IPS DF 4.7 (cell line): ENCODE data around the gene BCL6.

Experiments used
- DNase-seq: peaks from one replicate; pipeline ENCODE4 v3.0.0-alpha.2; 2013; ENCODE audit warnings: low spot score; ENCODE audit errors: extremely low read depth

Gene BCL6

DNA sequence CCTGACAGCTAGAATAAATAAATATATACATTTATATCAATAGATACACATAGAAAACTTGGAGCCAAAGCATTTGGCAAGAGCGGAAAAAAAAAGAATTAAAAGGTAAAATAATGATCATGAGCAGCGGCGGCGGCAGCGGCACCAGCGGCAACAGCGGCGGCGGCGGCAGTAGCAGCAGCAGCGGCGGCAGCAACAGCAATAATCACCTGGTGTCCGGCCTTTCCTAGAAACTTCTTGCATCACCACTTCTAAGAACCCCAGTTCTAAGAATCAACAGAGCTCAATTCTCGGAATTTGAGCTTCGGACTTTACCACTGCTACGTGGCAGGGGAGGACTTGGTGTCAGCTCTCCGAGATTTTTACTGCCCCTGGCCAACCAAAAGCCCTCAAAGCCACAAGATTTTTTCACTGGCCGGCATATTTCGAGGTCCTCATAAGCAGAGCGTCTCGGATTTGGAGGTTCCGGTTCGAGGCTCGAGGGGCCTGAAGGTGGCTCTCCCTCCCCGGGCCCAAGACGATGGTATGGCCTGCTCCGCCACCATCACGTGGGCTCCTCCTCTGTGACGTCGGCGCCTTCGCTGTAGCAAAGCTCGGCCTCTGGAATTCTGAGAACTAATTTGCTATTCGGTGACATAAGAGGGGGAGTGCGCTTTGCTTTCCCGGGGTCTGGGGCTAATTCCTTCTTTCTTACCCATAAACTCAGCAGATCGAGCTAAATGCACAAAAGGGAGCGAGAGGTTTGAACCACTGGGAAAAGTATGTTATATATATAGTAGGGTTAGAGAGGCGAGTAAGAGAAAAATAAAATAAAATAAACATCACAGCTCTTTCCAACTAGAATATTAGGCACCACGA is at the start of gene BCL6:
Gene BCL6, minus strand, starts transcription at position 268 of the 858 bp plus-strand sequence. CDS start 11,775 bp downstream, outside the sequence.
- DNase-seq = no peak

- no peak for DNase-seq
These were observed 49.5 kb upstream of the BCL6 start for GRCh38 chr3:187794731-187795130.

DNA sequence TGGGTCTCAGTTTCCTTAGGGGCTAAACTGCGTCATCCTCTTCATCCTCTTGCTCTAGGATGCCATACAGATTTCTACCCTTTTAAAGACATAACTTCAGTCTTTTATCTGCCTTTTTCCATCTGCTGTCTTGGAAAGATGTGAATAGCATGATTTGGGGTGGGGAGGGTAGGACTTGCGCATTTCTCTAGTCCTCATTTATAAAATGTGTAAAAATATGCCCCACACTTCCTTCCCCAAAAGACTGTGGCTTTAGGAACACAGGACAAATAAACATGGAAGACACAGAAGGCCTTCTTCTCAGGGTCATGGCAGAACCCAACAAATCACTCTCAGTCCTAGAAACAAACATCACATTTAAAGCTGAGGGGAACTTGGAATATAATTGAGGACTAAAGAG is 48.4 kb upstream of the BCL6 start:
- no peak for DNase-seq

- no peak for DNase-seq
These were observed 47.3 kb upstream of the BCL6 start for GRCh38 chr3:187792521-187792920.

GRCh38 chr3:187789872-187790271 is 44.6 kb upstream of the BCL6 start:
- DNase-seq = no peak

- no peak for DNase-seq
These were observed 44.0 kb upstream of the BCL6 start for GRCh38 chr3:187788984-187789857.

GRCh38 chr3:187783098-187783497 is 37.8 kb upstream of the BCL6 start:
- DNase-seq = no peak

- DNase-seq = no peak
These were observed 36.7 kb upstream of the BCL6 start for GRCh38 chr3:187782006-187782405.

DNA sequence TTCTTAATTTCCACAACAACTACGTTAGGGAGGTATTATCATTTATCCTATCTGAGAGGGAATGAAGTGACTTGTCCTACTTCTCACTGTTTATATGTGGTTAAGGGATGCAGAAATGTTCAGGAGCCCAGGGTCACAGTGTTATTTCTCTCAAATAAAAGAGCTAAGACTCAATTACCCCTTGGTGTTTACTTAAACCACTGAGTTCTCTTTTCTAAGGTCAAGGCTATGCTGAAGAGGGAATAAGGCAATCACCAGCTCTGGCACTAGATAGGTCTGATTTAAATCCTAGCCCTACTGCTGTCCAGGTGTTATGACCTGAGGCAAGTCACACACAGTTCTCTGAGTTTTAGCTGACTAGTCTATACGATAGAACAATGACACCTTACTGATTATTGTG is 35.7 kb upstream of the BCL6 start:
- DNase-seq = no peak

DNA sequence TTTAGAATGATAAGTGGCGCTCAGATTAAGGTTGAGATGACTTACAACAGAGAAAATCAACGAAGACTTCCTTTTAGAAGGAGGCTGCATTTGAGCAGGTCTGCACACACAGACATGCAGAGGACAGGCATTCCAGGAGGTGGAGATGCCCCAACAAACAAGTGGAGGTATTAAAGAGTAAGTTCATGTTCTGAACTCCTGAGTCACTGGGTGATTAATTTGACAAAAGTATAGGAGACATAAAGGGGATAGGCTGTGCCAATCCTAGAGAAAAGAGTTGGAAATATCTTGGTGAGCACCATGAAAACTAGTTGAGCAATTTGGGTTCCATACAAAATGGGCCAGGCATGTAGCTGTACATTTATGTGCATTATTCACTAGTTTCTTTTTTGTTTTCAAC is 33.5 kb upstream of the BCL6 start:
- no peak for DNase-seq

- no peak for DNase-seq
These were observed 32.2 kb upstream of the BCL6 start for GRCh38 chr3:187777331-187777941.

DNA sequence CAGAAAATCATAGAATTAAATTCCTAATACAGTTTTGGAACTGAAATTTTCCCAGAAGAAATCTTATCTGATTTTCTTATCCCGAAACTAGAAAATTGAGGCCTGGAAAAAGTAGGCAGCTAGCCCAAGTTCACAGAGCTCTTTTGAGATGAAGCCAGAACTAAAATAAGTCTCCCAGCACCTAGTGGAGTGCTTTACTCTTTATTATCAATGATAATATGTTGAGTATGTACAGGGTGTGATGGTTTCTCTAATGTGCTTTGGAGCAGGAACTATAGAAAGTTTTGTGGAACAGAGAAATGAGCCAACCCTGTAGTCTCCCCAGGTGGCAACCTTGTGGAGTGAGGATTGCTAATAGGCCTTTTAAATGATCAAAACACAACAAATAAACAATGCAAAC is 30.3 kb upstream of the BCL6 start:
- DNase-seq = no peak

GRCh38 chr3:187774185-187774789 is 29.0 kb upstream of the BCL6 start:
- no peak for DNase-seq

DNA sequence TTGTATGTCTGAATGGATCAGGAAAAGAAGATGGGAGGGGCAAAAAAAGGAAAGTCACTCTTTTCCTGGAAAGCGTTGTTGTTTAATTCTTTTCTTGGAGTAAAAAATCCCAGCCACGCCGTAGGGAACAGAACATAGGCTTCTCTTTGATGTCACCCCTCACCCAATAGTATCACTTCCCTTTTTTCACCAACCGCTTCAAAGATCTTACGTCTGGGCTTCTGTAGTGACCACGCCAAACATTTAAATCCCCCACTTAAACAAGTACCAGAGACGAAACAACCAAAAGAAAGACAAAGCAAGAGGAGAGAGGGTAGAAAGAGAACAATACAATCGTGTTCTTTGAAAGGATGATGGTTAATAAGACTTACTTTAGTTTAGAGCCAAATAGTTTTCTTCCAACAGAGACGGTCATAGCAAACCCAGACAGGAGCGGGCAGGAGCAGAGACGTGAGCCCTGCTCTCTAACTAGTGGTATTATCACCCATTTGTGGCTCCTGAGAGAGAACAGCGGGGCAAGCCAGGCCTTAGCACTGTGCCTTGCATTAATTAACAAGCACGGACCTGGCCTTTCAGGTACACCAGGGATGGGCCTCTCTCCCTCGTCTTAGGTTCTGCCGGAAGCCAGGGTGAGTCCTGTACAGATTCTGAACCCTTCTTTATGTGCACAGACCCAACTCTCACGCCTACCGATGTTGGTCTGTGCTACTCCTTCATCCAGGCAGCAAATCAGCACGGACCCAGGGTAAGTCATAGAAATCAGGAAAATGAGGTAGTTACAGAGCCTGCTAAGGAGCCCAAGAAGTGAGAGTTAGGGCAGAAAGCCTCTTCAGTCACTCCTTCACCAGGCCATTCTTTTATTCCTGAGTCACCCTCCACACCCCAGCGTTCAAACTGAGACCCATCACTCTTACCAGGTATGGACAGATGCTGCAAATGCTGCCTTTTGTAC is 28.2 kb upstream of the BCL6 start:
- no peak for DNase-seq

DNA sequence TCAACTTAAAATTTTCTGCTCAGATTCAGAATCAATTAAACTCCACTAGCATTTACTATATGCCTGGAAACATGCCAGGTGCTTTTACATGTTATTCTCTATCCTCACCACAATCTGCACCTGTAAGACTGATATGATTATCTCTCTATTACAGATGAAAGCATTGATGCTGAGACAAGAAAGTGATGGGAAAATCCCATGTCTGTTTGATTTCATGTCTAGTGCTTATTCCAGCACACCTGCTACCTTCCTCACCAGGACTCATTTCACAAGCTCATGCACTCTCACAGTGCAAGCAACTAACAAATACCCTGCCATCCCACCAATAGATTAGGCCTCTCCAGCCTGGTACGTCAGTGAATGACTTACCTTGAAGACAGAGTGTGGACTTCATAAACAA is 25.0 kb upstream of the BCL6 start:
- DNase-seq = no peak

GRCh38 chr3:187769771-187770170 is 24.5 kb upstream of the BCL6 start:
- no peak for DNase-seq

GRCh38 chr3:187767266-187768012 is 22.2 kb upstream of the BCL6 start:
- DNase-seq = no peak

GRCh38 chr3:187765342-187765741 is 20.1 kb upstream of the BCL6 start:
- DNase-seq = no peak

DNA sequence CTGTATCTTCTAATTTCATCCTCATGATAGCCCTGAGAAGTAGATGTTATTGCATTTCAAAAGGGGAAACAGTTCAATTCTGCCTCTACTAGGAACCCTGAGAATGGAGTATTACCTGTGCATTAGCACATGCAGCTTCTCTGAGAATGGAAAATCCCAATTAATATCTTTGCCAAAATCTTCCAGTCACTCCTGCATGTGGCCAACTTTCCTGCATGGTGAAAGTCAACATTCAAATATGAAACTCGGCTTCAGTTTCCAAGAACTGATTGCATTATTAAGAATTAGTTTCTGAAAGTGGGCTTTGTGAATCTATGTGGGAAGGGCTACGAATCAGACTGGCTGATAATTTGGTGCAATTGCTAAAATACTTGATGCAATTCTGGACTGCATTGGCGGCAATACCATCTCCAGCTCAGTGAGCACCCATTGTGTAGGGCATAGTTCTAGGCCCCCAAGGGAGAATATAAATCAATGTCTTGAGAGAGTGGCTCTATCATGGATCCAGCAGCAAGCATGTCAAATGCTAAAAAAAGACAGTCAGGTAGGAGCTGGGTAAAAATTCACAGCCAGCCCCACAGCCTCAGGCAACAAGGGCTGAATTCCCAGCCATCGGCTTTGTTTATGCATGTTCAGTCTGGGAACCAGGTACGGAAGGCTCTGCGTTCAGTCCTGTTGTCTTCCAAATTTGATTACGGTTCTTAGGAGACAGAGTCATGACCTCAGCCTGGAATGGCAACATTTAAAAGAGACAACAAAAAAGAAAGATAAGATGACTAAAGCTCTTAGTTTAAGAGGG is 18.8 kb upstream of the BCL6 start:
- no peak for DNase-seq
